Hepatocyte (in vitro differentiated cells): ENCODE results near the gene ERAP2.

Experiments
- EZH2 ChIP-seq: fragments of 200-600 bp; sonication (generic); IDR thresholded peaks from 2 replicates; pipeline ENCODE4 v1.6.1; 2016; ENCODE audit warnings: antibody characterized with exemption, mild to moderate bottlenecking, borderline replicate concordance
- EZH2phosphoT487 ChIP-seq: fragments of 200-600 bp; sonication (generic); IDR thresholded peaks from one replicate; pipeline ENCODE4 v1.6.1; 2018; ENCODE audit warnings: antibody characterized with exemption, mild to moderate bottlenecking, low read depth, moderate library complexity; ENCODE audit not compliant: unreplicated experiment, severe bottlenecking
- TF ChIP-seq, protein P1 (sequence below): fragments of 200-600 bp; sonication (generic); IDR thresholded peaks from 2 replicates; pipeline ENCODE4 v1.5.1; 2016; ENCODE audit warnings: antibody characterized with exemption, mild to moderate bottlenecking; ENCODE audit not compliant: poor library complexity

DNA sequence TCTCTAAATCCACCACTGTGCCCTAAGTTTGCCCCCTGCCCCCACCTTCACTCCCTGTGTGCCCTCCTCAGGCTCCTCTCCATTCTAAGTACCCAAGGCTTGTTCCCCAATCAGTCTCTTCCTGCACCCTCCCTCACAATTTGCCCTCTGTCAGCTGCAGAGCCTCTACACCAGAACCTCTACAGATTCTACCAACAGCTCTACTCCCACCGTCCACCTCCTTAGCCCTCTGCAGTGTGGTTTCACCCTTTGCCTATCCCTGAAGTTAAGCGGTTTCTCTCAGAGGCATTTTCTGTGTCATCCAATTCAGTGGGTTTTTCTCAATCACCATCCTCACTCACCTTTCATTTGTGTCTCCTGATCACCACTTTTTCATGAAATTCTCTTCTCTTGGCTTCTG is 13.2 kb upstream of the ERAP2 start:
- TF ChIP-seq, protein P1, sequence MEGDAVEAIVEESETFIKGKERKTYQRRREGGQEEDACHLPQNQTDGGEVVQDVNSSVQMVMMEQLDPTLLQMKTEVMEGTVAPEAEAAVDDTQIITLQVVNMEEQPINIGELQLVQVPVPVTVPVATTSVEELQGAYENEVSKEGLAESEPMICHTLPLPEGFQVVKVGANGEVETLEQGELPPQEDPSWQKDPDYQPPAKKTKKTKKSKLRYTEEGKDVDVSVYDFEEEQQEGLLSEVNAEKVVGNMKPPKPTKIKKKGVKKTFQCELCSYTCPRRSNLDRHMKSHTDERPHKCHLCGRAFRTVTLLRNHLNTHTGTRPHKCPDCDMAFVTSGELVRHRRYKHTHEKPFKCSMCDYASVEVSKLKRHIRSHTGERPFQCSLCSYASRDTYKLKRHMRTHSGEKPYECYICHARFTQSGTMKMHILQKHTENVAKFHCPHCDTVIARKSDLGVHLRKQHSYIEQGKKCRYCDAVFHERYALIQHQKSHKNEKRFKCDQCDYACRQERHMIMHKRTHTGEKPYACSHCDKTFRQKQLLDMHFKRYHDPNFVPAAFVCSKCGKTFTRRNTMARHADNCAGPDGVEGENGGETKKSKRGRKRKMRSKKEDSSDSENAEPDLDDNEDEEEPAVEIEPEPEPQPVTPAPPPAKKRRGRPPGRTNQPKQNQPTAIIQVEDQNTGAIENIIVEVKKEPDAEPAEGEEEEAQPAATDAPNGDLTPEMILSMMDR = no peak
- TF ChIP-seq EZH2 = no peak
- TF ChIP-seq EZH2phosphoT487 = no peak
